IMR-90 (cell line): Measurements from ENCODE around the gene FBXL4. TPM values are rescaled to one million over a fixed set of nuclear protein-coding genes. Genes with fewer than 3 reads are reported as not detected.
A peak's percentile ranks its signal among the peaks of the same experiment; 100 is the strongest.

Source experiments
- ATAC-seq: fragments of 200-7000 bp; cut with Tn5 transposase; 2 replicates; pipeline ENCODE4 v1.9.1; 2020; ENCODE audit warnings: low read depth, mild to moderate bottlenecking, moderate library complexity
- BruUV-seq: library from RNA; stranded (reverse); fragments of 400-500 nt; replicated peaks from 2 replicates; lab custom pipeline; 2021; lab: Mats Ljungman, UMichigan
- CTCF ChIA-PET: fragments of 300-600 bp; formaldehyde crosslinking; extraction: SDS; loops from one replicate; lab custom pipeline; 2021; ENCODE audit warnings: antibody characterized with exemption; lab: Yijun Ruan, JAX
- POLR2A ChIA-PET: fragments of 300-600 bp; sonication (Branson Sonifier 250); formaldehyde crosslinking; loops from one replicate; lab custom pipeline; 2022; ENCODE audit warnings: antibody characterized with exemption; ENCODE audit not compliant: unreplicated experiment; lab: Charles Lee
- DNase-seq: peaks from one replicate; pipeline ENCODE4 v3.0.0; 2013
- H2AFZ ChIP-seq: replicated peaks from 2 replicates; pipeline ENCODE3; 2013; ENCODE audit warnings: low read length, mild to moderate bottlenecking; ENCODE audit not compliant: poor library complexity
- H2AK5ac ChIP-seq: 2 replicates; pipeline ENCODE4 v1.6.1; 2013; ENCODE audit warnings: low read depth, low read length, inconsistent platforms
- H2AK9ac ChIP-seq: replicated peaks from 2 replicates; pipeline ENCODE3; 2013; ENCODE audit warnings: mild to moderate bottlenecking, low read depth, low read length, moderate library complexity; ENCODE audit not compliant: poor library complexity
- H2BK120ac ChIP-seq: 2 replicates; pipeline ENCODE4 v1.6.1; 2013; ENCODE audit warnings: low read depth, low read length, inconsistent platforms
- H2BK15ac ChIP-seq: 3 replicates; pipeline ENCODE4 v1.6.1; 2013; ENCODE audit warnings: low read depth, low read length, inconsistent platforms
- H2BK20ac ChIP-seq: 2 replicates; pipeline ENCODE4 v1.6.1; 2013; ENCODE audit warnings: low read depth, mild to moderate bottlenecking, inconsistent platforms, low read length, moderate library complexity
- H2BK5ac ChIP-seq: 2 replicates; pipeline ENCODE4 v1.6.1; 2013; ENCODE audit warnings: mild to moderate bottlenecking, low read depth, low read length, inconsistent platforms; ENCODE audit not compliant: poor library complexity, severe bottlenecking
- H3K14ac ChIP-seq: replicated peaks from 2 replicates; pipeline ENCODE4 v1.6.1; 2013; ENCODE audit warnings: low read depth, low read length, inconsistent platforms
- H3K18ac ChIP-seq: 2 replicates; pipeline ENCODE4 v1.6.1; 2013; ENCODE audit warnings: low read depth, low read length, control low read depth
- H3K23ac ChIP-seq: 2 replicates; pipeline ENCODE4 v1.6.1; 2013; ENCODE audit warnings: low read depth, low read length, inconsistent platforms
- H3K27ac ChIP-seq: 2 replicates; pipeline ENCODE4 v1.5.1; 2013; ENCODE audit warnings: mild to moderate bottlenecking, control low read depth, low read length; ENCODE audit not compliant: insufficient read depth
- H3K27me3 ChIP-seq: 2 replicates; pipeline ENCODE4 v1.6.1; 2013; ENCODE audit warnings: low read length; ENCODE audit not compliant: control insufficient read depth, insufficient read depth
- H3K36me3 ChIP-seq: 2 replicates; pipeline ENCODE4 v1.6.1; 2013; ENCODE audit warnings: low read length, mixed read lengths; ENCODE audit not compliant: control insufficient read depth, insufficient read depth
- H3K4ac ChIP-seq: 2 replicates; pipeline ENCODE4 v1.6.1; 2013; ENCODE audit warnings: low read depth, low read length, inconsistent platforms
- H3K4me1 ChIP-seq: 2 replicates; pipeline ENCODE4 v1.6.1; 2013; ENCODE audit warnings: low read length, mixed read lengths; ENCODE audit not compliant: control insufficient read depth, insufficient read depth
- H3K4me2 ChIP-seq: 2 replicates; pipeline ENCODE4 v1.6.1; 2013; ENCODE audit warnings: low read depth, mild to moderate bottlenecking, control low read depth, low read length, moderate library complexity
- H3K4me3 ChIP-seq: 2 replicates; pipeline ENCODE4 v1.5.1; 2013; ENCODE audit warnings: low read depth, mild to moderate bottlenecking, control low read depth, low read length, moderate library complexity; ENCODE audit not compliant: insufficient read depth
- H3K56ac ChIP-seq: 2 replicates; pipeline ENCODE4 v1.6.1; 2013; ENCODE audit warnings: low read length, inconsistent platforms; ENCODE audit not compliant: insufficient read depth; ENCODE audit errors: extremely low read depth
- H3K79me1 ChIP-seq, 2 experiments: 2 replicates each; pipeline ENCODE4 v1.6.1; 2013; ENCODE audit warnings: low read length in 2 of 2, inconsistent platforms in 1 of 2, low read depth in 1 of 2
- H3K9ac ChIP-seq: 2 replicates; pipeline ENCODE4 v1.6.1; 2013; ENCODE audit warnings: low read depth, low read length, control low read depth
- H3K9me1 ChIP-seq: 2 replicates; pipeline ENCODE4 v1.6.1; 2013; ENCODE audit warnings: low read length, inconsistent platforms; ENCODE audit not compliant: insufficient read depth
- H3K9me3 ChIP-seq: 2 replicates; pipeline ENCODE4 v1.6.1; 2013; ENCODE audit warnings: low read length; ENCODE audit not compliant: control insufficient read depth, insufficient read depth
- H4K20me1 ChIP-seq: 2 replicates; pipeline ENCODE4 v1.6.1; 2013; ENCODE audit warnings: low read length, inconsistent platforms; ENCODE audit not compliant: insufficient read depth
- H4K5ac ChIP-seq: 2 replicates; pipeline ENCODE4 v1.6.1; 2013; ENCODE audit warnings: mild to moderate bottlenecking, low read depth, low read length, control low read depth
- H4K8ac ChIP-seq, 2 experiments: 2 replicates each; pipeline ENCODE4 v1.6.1; 2013; ENCODE audit warnings: low read depth in 2 of 2, low read length in 2 of 2, control low read depth in 1 of 2, inconsistent platforms in 1 of 2
- H4K91ac ChIP-seq: 2 replicates; pipeline ENCODE4 v1.6.1; 2013; ENCODE audit warnings: low read depth, low read length, inconsistent platforms; ENCODE audit not compliant: insufficient read depth
- BHLHE40 ChIP-seq: fragments of 150-350 bp; IDR thresholded peaks from 2 replicates; pipeline ENCODE4 v1.6.1; 2016; ENCODE audit warnings: mild to moderate bottlenecking, low read depth, low read length
- MXI1 ChIP-seq: IDR thresholded peaks from 2 replicates; pipeline ENCODE4 v1.6.1; 2012; ENCODE audit warnings: low read depth, mild to moderate bottlenecking, low read length, moderate library complexity, borderline replicate concordance
- NFE2L2 ChIP-seq: fragments of 150-350 bp; IDR thresholded peaks from 2 replicates; pipeline ENCODE4 v1.6.1; 2016; ENCODE audit warnings: low read depth, mild to moderate bottlenecking, low read length
- RAD21 ChIP-seq: IDR thresholded peaks from 2 replicates; pipeline ENCODE4 v1.6.1; 2012; ENCODE audit warnings: low read length, improper control_type of control experiment
- RCOR1 ChIP-seq: IDR thresholded peaks from 2 replicates; pipeline ENCODE4 v1.6.1; 2012; ENCODE audit warnings: mild to moderate bottlenecking, low read length, improper control_type of control experiment; ENCODE audit not compliant: insufficient replicate concordance
- RFX5 ChIP-seq: IDR thresholded peaks from 2 replicates; pipeline ENCODE4 v1.8.0; 2012; ENCODE audit warnings: low read depth, mild to moderate bottlenecking, low read length, moderate library complexity
- WGBS, 2 experiments: methylation state at CpG; one replicate each; pipeline versions ENCODE4 v1.1.5 to v1.1.7; 2013; ENCODE audit warnings: missing lambda C conversion rate in 2 of 2; ENCODE audit not compliant: insufficient read length in 1 of 2; ENCODE audit errors: extremely low coverage in 2 of 2; 5-methylcytosine and 5-hydroxymethylcytosine counted together
- dilution Hi-C: fragments of 300-500 bp; cut with HindIII; formaldehyde crosslinking; loops from one replicate; pipeline ENCODE4 v1.14.3; 2018; ENCODE audit warnings: low sequenced_read_pairs; ENCODE audit not compliant: unreplicated experiment
- in situ Hi-C: fragments of 300-500 bp; cut with MboI; formaldehyde crosslinking; loops from 3 replicates; pipeline ENCODE4 v1.14.3; 2019; ENCODE audit warnings: low sequenced_read_pairs, inconsistent platforms, mixed read lengths
- intact Hi-C: fragments of 100-400 bp; cut with micrococcal nuclease; formaldehyde crosslinking; loops from 2 replicates; pipeline ENCODE4 v1.10.0; 2022
- polyA plus RNA-seq, 3 experiments: library from polyadenylated mRNA; depleted of rRNA; stranded (reverse); fragments of >200 nt; gene quantifications; 2 replicates each; pipeline ENCODE4 v1.2.3, GENCODE V29; 2012; ENCODE audit warnings: low replicate concordance in 1 of 3
- total RNA-seq: library from RNA; depleted of rRNA; stranded (reverse); fragments of >200 nt; gene quantifications from 2 replicates; pipeline ENCODE4 v1.2.3, GENCODE V29; 2012
- TF ChIP-seq, protein P1 (sequence below): fragments of 150-350 bp; IDR thresholded peaks from 2 replicates; pipeline ENCODE4 v1.6.1; 2017; ENCODE audit warnings: mild to moderate bottlenecking, antibody characterized with exemption, low read length, low read depth

Gene FBXL4
- total and polyA plus RNA-seq, 2 of the 4 experiments (the other 2 are of a cell fraction), result 7.8 to 17.6 TPM

DNA sequence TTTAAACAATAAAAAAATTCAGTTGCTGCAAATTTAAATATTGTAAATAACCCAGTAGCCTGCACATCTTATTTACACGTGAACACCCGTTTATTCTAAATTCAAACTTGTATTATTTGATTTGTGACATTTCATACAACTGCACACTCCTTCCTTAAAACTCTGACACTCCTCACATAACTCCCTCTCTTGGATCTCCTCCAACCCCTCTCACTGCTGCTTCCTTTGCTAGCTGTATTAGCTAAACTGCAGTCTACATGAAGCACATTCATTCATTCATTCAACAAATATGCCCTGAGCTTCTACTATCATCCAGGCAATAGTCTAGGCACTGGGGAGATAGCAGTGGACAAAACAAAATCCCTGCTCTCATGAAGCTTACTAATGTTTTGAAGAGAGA lies 47.0 kb downstream of the FBXL4 start:
- Histone ChIP-seq H3K9me1 (no peaks in the 10 kb centered on the region), H3K4me2 (no peak overlapping the region), H3K14ac (no peak overlapping the region), H3K4me3 (no peak overlapping the region), H4K20me1 (no peaks in the 10 kb centered on the region), H2AFZ (no peak overlapping the region), H2BK5ac (no peak overlapping the region), H4K91ac (no peak overlapping the region), H3K9ac (no peak overlapping the region), H3K9me3 (no peaks in the 10 kb centered on the region), H4K5ac (no peak overlapping the region), H3K27me3 (no peaks in the 10 kb centered on the region), H2AK9ac (no peak overlapping the region), H2AK5ac (no peak overlapping the region), H3K23ac (no peak overlapping the region), H3K36me3 (peaks cover 3% of the 10 kb centered on the region; the same call in 1 of the 2 replicates), H3K79me1 (no peaks in the 10 kb centered on the region), H3K4me1 (no peaks in the 10 kb centered on the region), H4K8ac (no peak overlapping the region), H3K18ac (no peak overlapping the region), H3K27ac (no peak overlapping the region), H2BK120ac (no peak overlapping the region), H3K4ac (no peak overlapping the region), H3K56ac (no peak overlapping the region), H2BK15ac (no peak overlapping the region), H2BK20ac (no peak overlapping the region)
- WGBS, 2 experiments, result no CpG with 5 or more reads among the region's 2 CpGs
- DNase-seq (peak; percentile 4), ATAC-seq (0 out of 2 replicates have a peak, but pooled peaks have one; percentile 37)
- POLR2A ChIA-PET, result no interaction called here
- intact Hi-C loops, result no loop called here
- in situ Hi-C loops, result no loop called here
- dilution Hi-C loops, result no loop called here
- CTCF ChIA-PET, result interaction anchor here (0.6 kb wide), 1 partner anchor 1285 kb away, joined by 8 read pairs; no protein-coding TSS in a partner anchor
- TF ChIP-seq RAD21 (no peak), RFX5 (no peak), NFE2L2 (no peak), BHLHE40 (no peak), MXI1 (no peak), RCOR1 (no peak)
- TF ChIP-seq, protein P1, sequence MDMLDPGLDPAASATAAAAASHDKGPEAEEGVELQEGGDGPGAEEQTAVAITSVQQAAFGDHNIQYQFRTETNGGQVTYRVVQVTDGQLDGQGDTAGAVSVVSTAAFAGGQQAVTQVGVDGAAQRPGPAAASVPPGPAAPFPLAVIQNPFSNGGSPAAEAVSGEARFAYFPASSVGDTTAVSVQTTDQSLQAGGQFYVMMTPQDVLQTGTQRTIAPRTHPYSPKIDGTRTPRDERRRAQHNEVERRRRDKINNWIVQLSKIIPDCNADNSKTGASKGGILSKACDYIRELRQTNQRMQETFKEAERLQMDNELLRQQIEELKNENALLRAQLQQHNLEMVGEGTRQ, result no peak
- BruUV-seq, result no TSS peak
